OCI-LY3 (cell line): ENCODE results near the gene SDE2.
"Not testable (repeated sequence)": the region's sequence is repeated elsewhere in the genome, so short reads cannot be mapped to it uniquely, and the experiment has no call there.

Experiments used
- CTCF ChIP-seq: fragments of 200-600, 300-600 bp; sonication (generic); IDR thresholded peaks from 2 replicates; pipeline ENCODE4 v1.5.1; 2014; ENCODE audit warnings: antibody characterized with exemption, low read length, low read depth
- EZH2phosphoT487 ChIP-seq: fragments of 200-600 bp; shearing (Covaris generic); IDR thresholded peaks from 2 replicates; pipeline ENCODE4 v1.6.1; 2018; ENCODE audit warnings: antibody characterized with exemption, mixed run types, low read depth

DNA sequence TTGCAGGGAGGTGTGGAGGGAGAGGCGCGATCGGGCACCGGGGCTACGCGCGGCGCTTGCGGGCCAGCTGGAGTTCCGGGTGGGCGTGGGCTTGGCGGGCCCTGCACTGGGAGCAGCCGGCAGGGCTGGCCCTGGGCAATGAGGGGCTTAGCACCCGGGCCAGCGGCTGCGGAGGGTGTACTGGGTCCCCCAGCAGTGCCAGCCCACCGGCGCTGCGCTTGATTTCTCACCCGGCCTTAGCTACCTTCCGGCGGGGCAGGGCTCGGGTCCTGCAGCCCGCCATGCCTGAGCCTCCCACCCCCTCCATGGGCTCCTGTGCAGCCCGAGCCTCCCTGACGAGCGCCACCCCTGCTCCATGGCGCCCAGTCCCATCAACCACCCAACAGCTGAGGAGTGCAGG lies 29.4 kb downstream of the SDE2 start:
- TF ChIP-seq CTCF, EZH2phosphoT487: not testable (repeated sequence)
